ENCODE measurements around the gene NOM1. TPM values are rescaled to one million over a fixed set of nuclear protein-coding genes. Genes with fewer than 3 reads are reported as not detected.
A peak's percentile ranks its signal among the peaks of the same experiment; 100 is the strongest.

Gene NOM1
- total RNA-seq, 4 donors from 2014 or later = 12.6 to 20.8 (median 16.3) TPM

- intact Hi-C loops (cut with DNase I) = no loop called here
- Histone ChIP-seq H3K27ac (replicated peaks in 1 of 4) (no peak overlapping the region), H3K27me3 (no peaks in the 10 kb centered on the region), H3K9me3 (no peaks in the 10 kb centered on the region), H3K4me1 (no peaks in the 10 kb centered on the region), H3K36me3 (peaks cover 72 to 98% (median 94%) of the 10 kb centered on the region in 4 donors), H3K4me3 (no peak overlapping the region)
- 91% methylated on average over 11 of the region's 11 CpGs for whole genome bisulfite sequencing
- DNase-seq (ENCODE audit: extremely low spot score) = no peak
- no peak for TF ChIP-seq POLR2AphosphoS5 (IDR thresholded peaks at IDR 0.05)
- no peak for TF ChIP-seq EP300 (IDR thresholded peaks at IDR 0.05)
- no peak for TF ChIP-seq CTCF (IDR thresholded peaks at IDR 0.05)
These were observed 15.5 kb downstream of the NOM1 start for GRCh38 chr7:156964971-156965370.

- intact Hi-C loops (cut with DNase I) = no loop called here
- Histone ChIP-seq H3K4me1 (no peaks in the 10 kb centered on the region), H3K9me3 (no peaks in the 10 kb centered on the region), H3K27me3 (no peaks in the 10 kb centered on the region), H3K27ac (replicated peaks in 1 of 4) (no peak overlapping the region), H3K4me3 (no peak overlapping the region), H3K36me3 (peaks cover 59 to 96% (median 91%) of the 10 kb centered on the region in 4 donors)
- no peak for TF ChIP-seq CTCF (IDR thresholded peaks at IDR 0.05)
- no peak for TF ChIP-seq POLR2A (IDR thresholded peaks at IDR 0.05; ENCODE audit: low read depth)
- no peak for TF ChIP-seq POLR2AphosphoS5 (IDR thresholded peaks at IDR 0.05)
- no peak for TF ChIP-seq EP300 (IDR thresholded peaks at IDR 0.05)
- WGBS = 90% methylated on average over 8 of the region's 8 CpGs
- DNase-seq (ENCODE audit: extremely low spot score) = no peak
These were observed 16.9 kb downstream of the NOM1 start for GRCh38 chr7:156966387-156966786.

- Histone ChIP-seq H3K36me3 (peaks cover 41 to 95% (median 82%) of the 10 kb centered on the region in 4 donors), H3K4me3 (no peak overlapping the region), H3K9me3 (no peaks in the 10 kb centered on the region), H3K27ac (replicated peaks in 1 of 4) (no peak overlapping the region), H3K27me3 (no peaks in the 10 kb centered on the region), H3K4me1 (no peaks in the 10 kb centered on the region)
- 95% methylated on average over 27 of the region's 27 CpGs for WGBS
- DNase-seq (ENCODE audit: extremely low spot score) = no peak
- intact Hi-C loops (cut with DNase I) = no loop called here
- TF ChIP-seq POLR2A (IDR thresholded peaks at IDR 0.05; ENCODE audit: low read depth) = no peak
These were observed 18.7 kb downstream of the NOM1 start for GRCh38 chr7:156968183-156968582.

GRCh38 chr7:156969972-156970420 is 20.5 kb downstream of the NOM1 start:
- TF ChIP-seq POLR2AphosphoS5 (IDR thresholded peaks at IDR 0.05) = no peak
- peak in 2 of 3 experiments; percentile 39 for TF ChIP-seq CTCF (IDR thresholded peaks at IDR 0.05)
- intact Hi-C loops (cut with DNase I) = loop anchor here (10.0 kb wide), 1 partner anchor 305 kb away; no protein-coding TSS in a partner anchor

GRCh38 chr7:156975620-156976019 is 26.1 kb downstream of the NOM1 start:
- H3K36me3 ChIP-seq = peaks cover 0 to 53% (median 17%) of the 10 kb centered on the region in 4 donors
- intact Hi-C loops (cut with DNase I) = loop anchor here (10.0 kb wide), 1 partner anchor 299 kb away; no protein-coding TSS in a partner anchor

More at GRCh38 chr7:156969972-156970420, 20.5 kb downstream of the NOM1 start:
- H3K9me3 ChIP-seq = no peaks in the 10 kb centered on the region
- no peak overlapping the region for H3K27ac ChIP-seq (replicated peaks in 1 of 4)
- no peaks in the 10 kb centered on the region for H3K4me1 ChIP-seq
- WGBS = 63% methylated on average over 3 of the region's 3 CpGs
- H3K36me3 ChIP-seq = peaks cover 31 to 84% (median 64%) of the 10 kb centered on the region in 4 donors
- no peaks in the 10 kb centered on the region for H3K27me3 ChIP-seq
- no peak for DNase-seq (ENCODE audit: extremely low spot score)
- H3K4me3 ChIP-seq = no peak overlapping the region

More at GRCh38 chr7:156975620-156976019, 26.1 kb downstream of the NOM1 start:
- 95% methylated on average over 5 of the region's 5 CpGs for WGBS
- no peaks in the 10 kb centered on the region for H3K4me1 ChIP-seq
- no peaks in the 10 kb centered on the region for H3K27me3 ChIP-seq
- DNase-seq (ENCODE audit: extremely low spot score) = no peak
- TF ChIP-seq POLR2AphosphoS5 (IDR thresholded peaks at IDR 0.05) (no peak), CTCF (IDR thresholded peaks at IDR 0.05) (no peak), EP300 (IDR thresholded peaks at IDR 0.05) (no peak), POLR2A (IDR thresholded peaks at IDR 0.05; ENCODE audit: low read depth) (no peak)
- no peak overlapping the region for H3K4me3 ChIP-seq
- H3K9me3 ChIP-seq = peaks cover 0 to 7% (median 3%) of the 10 kb centered on the region in 4 donors
- H3K27ac ChIP-seq (replicated peaks in 1 of 4) = no peak overlapping the region

Measured in esophagus muscularis mucosa (tissue), 4 donors.